GM18507 (cell line): Measurements from ENCODE around the gene NBPF14.
"Not testable (repeated sequence)": the region's sequence is repeated elsewhere in the genome, so short reads cannot be mapped to it uniquely, and the experiment has no call there.

Experiments used
- DNase-seq: peaks from one replicate; pipeline ENCODE4 v3.0.0; 2011; ENCODE audit warnings: low read depth; ENCODE audit not compliant: insufficient read length; ENCODE audit errors: extremely low spot score
- FAIRE-seq: peaks from 2 replicates; lab custom pipeline; 2011; peaks lifted over from hg19 to GRCh38; lab: Jason Lieb, UNC

Gene NBPF14, protein sequence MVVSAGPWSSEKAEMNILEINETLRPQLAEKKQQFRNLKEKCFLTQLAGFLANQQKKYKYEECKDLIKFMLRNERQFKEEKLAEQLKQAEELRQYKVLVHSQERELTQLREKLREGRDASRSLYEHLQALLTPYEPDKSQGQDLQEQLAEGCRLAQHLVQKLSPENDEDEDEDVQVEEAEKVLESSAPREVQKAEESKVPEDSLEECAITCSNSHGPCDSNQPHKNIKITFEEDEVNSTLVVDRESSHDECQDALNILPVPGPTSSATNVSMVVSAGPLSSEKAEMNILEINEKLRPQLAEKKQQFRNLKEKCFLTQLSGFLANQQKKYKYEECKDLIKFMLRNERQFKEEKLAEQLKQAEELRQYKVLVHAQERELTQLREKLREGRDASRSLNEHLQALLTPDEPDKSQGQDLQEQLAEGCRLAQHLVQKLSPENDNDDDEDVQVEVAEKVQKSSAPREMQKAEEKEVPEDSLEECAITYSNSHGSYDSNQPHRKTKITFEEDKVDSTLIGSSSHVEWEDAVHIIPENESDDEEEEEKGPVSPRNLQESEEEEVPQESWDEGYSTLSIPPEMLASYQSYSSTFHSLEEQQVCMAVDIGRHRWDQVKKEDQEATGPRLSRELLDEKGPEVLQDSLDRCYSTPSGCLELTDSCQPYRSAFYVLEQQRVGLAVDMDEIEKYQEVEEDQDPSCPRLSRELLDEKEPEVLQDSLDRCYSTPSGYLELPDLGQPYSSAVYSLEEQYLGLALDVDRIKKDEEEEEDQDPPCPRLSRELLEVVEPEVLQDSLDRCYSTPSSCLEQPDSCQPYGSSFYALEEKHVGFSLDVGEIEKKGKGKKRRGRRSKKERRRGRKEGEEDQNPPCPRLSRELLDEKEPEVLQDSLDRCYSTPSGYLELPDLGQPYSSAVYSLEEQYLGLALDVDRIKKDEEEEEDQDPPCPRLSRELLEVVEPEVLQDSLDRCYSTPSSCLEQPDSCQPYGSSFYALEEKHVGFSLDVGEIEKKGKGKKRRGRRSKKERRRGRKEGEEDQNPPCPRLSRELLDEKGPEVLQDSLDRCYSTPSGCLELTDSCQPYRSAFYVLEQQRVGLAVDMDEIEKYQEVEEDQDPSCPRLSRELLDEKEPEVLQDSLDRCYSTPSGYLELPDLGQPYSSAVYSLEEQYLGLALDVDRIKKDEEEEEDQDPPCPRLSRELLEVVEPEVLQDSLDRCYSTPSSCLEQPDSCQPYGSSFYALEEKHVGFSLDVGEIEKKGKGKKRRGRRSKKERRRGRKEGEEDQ (N-terminal part only)

DNA sequence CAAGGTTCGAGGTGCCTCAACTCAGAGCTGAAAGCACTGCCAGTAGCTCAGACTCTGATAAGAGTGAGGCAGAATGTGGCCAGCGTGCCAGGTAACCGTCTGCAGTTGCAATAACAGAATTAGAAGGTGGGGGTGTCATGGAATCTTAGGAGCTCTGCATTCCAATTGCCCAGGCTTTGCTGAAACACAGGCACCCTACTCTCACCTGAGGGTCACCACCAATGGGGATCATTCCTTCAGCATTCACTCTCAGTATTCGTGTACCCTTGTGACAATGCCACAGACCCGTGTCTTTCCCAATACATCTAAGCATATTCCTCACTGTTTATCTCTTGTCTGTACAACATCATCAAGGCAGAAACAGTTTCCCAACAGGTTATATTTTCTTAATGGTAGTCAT lies at the start of gene NBPF14:
NBPF14 (minus strand) TSS at position 101 of the 400 bp plus-strand sequence. CDS start 294 bp downstream, outside the sequence.
- DNase-seq, FAIRE-seq: not testable (repeated sequence)

DNA sequence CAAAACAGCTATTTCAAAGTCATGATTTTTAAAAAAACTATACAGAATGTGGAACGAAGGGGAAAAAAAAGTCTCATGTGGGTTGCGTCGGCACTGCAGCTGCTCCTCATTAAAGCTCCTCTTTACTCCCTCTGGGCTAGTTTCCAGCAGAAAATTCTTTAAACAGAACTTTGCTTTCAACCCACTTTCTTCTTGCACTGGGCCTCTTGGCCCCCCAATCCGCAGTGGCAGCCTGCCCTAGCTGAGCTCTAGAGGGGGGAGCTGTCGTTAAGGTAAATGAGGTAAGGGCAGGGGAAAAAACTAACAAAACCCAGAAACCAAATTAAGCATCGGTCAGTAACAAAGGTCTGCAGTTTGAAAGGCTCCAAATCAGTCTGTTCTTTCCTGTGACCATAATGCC lies 29.6 kb upstream of the NBPF14 start:
- DNase-seq, FAIRE-seq: not testable (repeated sequence)

DNA sequence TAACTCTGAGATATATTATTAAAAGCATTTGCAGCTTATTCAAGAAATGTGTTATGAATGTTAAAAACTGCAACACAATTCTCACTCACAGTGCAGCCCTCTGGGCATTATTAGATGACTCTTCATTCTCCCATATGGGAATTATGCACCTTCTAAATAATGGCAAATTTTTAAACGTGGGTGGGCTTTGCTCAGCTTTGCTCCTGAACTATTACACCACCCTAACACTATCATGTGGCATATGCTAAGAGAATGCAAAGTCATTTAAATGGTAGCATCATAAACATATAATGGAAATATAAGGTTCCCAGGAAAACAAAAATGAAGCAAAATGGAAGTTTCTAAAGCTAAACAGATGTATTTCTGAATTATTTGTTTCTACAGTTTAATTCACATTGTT lies 22.4 kb upstream of the NBPF14 start:
- not testable (repeated sequence) for FAIRE-seq, DNase-seq

DNA sequence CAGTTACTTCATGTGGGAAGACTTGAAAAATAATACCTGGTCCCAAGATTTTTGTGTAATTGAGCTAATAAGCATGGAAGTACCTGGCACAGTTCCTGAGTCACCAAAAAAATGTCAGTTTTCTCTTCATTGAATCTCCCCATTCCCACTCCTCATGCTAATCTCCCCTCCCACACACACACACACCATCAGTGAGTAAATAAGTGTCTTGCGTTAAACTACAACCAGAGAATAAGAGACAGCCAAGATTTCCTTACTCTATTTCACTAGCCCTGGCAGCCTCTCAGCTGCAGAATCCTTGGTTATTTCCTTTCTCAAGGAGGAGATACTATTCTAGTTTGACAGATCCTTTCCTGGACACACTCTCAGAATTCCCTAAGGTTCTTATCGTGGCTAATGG lies 9.5 kb upstream of the NBPF14 start:
- not testable (repeated sequence) for DNase-seq, FAIRE-seq

DNA sequence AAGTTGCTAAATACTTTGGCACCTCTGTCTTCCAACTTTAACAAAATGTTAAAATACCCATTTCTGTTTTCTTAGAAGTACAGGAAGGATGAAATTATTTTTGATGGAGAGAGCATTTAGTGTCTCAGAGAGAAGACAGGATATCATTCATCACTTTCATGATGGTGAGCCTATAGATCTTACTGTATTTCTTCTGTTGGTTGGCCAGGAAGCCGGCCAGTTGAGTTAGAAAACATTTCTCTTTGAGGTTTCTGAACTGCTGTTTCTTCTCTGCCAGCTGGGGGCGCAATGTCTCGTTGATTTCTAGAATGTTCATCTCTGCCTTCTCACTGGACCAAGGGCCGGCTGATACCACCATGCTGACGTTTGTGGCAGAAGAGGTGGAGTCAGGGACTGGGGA lies 451 bp downstream of the NBPF14 start:
- not testable (repeated sequence) for FAIRE-seq, DNase-seq

DNA sequence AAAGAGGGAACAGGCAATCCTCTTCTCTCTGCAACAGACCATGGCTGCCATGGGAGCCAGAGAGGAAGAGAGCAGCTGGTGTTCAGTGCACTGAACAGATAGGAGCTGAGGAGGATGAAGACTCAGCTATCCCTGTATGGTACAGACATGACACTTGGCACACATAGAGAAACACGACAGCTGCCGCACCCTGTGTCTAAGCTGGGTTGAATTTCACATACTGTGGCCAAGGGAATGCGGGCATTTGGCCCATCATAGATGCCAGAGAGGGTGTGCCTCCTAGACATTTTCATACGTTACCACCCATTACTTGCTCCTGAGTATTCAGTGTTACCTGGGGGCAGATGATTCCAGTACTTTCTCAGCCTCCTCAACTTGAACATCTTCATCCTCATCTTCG lies 4.7 kb downstream of the NBPF14 start:
- FAIRE-seq: not testable (repeated sequence)

DNA sequence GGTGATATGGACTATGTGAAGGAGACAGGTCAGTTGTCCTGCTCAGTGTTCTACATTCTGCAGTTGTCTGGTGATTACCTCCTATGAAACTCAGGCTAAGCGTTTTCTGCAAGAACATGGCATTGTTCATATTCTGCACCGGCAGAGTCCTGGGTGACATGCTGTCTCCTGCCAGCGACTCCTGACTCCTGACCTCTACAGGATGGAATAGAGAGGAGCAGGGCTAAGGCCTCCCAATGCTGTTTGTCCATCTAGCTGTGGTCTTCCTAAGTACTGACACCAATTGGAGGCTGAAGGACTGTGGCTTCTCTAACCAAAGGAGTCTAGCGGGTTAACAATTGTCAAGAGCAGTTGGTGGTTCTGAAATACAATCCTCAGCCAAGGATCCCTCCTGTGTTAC lies 63.7 kb downstream of the NBPF14 start:
- not testable (repeated sequence) for DNase-seq, FAIRE-seq

More for the DNA sequence above, 4.7 kb downstream of the NBPF14 start:
- DNase-seq: not testable (repeated sequence)

DNA sequence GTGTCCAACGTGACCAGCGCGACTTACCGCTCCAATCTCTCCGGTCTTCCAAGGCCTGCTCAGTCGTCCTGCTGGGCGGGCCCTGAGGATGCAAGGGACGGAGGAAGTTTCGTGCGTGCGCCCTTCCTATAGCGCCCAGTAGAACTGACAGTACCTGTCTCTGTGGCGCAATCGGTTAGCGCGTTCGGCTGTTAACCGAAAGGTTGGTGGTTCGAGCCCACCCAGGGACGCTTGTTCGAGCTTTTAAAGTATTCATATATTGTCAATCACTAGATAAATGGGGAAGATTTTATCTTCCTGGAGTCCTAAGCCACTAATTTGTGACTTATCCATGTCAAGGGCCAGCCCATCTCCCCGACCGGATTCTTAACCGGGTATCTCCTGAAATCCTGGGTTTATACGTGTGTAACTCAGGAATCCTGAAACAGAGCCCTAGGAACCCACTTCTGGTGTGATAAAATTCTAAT lies 66.7 kb downstream of the NBPF14 start:
- not testable (repeated sequence) for DNase-seq, FAIRE-seq

DNA sequence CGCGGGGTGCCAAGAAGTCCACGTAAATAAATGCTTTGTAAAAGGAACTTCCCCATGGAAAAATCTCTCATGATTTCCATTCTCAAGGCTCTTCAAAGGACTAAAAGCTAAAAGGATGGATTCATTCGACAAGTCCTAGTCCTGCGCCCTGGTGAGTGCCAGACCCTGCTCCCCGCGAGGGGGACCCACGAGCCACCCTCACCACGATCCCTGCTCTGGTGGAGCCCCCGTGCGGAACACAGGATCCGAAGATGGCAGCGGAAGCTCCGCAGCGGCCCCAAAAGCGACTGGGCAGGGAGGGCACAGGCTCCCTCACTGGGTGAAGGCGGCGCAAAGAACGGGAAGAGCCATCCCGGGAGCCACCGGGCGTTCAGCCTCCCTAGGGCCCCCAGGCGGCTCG lies 67.2 kb downstream of the NBPF14 start:
- not testable (repeated sequence) for FAIRE-seq, DNase-seq

DNA sequence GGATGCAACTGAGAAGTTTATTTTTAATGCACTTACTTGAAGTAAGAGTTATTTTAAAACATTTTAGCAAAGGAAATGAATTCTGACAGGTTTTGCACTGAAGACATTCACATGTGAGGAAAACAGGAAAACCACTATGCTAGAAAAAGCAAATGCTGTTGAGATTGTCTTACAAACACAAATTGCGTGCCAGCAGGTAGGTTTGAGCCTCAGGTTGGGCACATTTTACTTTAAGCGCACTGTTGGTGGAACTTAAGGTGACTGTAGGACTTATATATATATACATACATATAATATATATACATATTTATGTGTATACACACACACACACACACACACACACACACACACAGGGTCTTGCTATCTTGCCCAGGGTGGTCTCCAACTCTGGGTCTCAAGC lies 69.2 kb downstream of the NBPF14 start:
- not testable (repeated sequence) for DNase-seq

DNA sequence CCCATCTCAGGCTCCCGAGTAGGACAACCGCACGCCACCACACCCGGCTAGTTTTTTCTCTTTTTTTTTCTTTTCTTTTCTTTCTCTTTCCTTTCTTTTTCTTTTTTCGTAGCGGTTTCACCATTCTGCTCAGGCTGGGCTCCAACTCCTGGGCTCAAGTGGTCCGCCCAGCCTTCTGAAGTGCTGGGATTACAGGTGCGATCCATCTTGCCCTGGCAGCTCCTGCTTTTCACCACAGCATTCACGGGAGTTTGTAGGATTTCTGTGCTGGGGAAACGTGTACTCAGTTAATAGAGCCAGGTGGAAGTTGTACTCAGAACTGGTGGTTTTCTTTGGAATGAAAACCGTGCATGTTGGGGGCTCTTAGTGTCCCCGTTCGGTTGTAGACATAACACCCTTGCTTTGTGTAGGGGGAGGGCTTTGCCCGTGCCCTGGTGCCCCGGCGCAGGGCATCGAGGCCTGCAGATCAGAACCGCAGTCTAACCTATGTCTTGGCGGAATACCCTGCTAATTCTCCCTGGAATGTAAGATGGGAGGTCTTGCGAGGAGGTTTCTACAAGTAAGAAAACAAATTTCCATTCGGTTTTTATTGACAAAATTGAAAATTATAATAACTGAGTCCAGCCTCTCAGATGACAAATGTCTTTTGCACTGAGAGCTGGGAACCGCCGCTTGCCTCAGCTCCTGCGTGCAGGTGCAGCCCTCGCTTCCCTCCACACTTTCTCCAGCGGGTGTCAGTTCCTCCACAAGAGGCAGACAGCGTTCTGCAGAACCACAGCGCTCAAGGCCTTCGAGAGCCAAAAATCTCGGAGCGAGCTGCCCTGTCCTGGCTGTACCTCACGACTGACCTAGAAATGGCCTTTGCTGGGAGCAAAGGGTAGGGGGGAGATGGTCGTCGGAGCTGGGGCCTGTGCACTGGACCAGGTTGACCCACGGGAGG lies 72.3 kb downstream of the NBPF14 start:
- FAIRE-seq, DNase-seq: not testable (repeated sequence)

More for the DNA sequence above, 69.2 kb downstream of the NBPF14 start:
- FAIRE-seq: not testable (repeated sequence)

DNA sequence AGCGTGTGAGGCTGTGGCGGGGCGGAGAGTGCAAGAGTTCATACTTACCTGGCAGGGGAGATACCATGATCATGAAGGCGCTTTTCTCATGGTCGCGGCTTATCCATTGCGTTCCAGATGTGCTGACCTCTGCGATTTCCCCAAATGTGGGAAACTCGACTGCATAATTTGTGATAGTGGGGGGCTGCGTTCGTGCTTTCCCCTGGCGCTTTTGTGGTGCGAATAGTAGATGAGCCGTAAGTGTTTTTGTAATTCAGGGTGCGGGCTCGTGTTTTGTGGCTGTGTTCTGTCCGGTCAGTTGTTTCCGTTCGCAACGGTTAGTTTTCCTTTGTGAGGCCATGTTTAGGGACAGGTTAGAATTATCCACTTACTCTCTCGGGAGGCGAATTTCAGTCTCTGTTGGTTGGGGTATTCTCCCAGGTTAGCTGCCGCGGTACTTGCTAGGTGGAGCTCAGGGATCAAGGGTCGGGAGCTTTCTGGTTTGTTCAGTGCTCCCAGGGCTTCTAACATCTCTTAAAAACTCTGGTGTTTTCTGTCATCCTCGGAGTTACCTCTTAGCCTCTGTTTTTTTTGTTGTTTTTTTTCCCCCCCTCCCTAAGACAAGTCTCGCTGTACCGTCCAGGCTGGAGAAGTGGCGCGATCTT lies 73.1 kb downstream of the NBPF14 start:
- FAIRE-seq: not testable (repeated sequence)
- DNase-seq: peak; percentile 23

DNA sequence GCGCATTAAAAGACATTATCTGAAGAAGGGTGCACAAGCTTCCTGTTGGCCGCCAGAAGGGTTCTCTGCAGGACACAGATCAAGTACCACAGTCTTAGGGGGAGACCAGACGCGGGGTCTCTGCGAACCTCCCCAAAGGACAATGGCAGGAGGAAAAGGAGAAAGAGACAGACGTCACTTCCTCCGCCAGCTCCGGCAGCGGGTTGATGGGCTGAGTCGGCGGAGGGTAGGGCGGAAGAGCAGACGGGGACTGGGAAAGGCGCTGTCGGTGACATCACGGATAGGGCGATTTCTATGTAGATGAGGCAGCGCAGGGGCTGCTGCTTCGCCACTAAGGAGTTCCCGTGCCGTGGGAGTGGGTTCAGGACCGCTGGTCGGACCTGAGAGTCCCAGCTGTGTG lies 73.7 kb downstream of the NBPF14 start:
- not testable (repeated sequence) for FAIRE-seq, DNase-seq

DNA sequence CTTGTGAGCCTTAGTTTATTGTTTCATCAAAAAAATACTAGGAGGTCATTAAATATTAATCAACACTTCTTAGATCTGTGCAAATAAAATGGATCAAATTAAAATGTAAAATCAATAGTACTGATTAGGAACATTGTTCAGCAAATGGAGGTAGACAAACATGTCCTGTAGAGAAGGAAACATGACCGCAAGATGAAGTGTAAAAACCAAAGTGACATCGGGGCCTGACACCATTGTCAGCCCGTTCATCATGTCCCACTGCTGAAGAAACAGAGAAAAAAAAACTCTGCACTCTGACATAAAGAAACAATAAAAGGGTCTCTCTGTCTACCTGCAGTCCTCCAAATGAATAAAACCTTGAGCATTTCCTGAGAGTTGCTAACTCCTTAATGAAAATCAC lies 81.5 kb downstream of the NBPF14 start:
- not testable (repeated sequence) for FAIRE-seq

DNA sequence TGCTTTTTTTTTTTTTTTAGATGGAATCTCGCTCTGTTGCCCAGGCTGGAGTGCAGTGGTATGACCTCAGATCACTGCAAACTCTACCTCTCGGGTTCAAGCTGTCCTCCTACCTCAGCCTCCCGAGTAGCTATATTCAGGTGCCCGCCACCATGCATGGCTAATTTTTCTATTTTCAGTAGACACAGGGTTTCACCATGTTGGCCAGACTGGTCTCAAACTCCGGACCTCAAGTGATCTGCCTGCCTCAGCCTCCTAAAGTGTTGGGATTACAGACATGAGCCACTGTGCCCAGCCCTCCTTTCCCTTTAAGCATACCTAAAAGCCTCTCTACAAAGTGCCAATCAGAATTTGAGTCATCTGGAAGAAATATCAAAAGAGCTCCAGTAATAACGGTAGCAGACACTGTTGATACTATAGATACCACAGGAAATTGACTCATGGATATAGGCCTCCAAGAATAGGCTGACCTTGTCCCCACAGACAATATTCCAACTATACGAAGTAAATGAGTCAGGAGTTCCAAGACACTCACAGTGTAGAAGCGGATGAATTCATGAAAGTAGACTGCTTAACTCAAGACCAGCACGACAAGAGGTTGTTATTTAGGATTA lies 83.1 kb downstream of the NBPF14 start:
- not testable (repeated sequence) for FAIRE-seq, DNase-seq

More for the DNA sequence above, 81.5 kb downstream of the NBPF14 start:
- DNase-seq: not testable (repeated sequence)

DNA sequence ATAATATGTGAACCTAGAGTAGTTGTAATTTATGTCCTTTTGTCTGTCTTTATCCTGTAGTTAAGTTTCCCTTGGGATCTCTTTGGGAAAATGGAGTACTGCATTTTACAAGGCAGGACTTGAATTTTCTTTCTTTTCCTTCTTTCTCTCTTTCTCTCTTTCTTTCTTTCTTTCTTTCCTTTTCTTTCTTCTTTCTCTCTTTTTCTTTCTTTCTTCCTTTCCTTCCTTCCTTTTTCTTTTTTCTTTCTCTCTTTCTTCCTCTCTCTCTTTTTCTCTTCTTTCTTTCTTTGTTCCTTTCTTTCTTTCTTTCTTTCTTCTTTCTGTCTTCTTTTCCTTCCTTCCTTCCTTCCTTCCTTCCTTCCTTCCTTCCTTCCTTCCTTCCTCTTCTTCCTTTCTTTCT lies 101.9 kb downstream of the NBPF14 start:
- FAIRE-seq, DNase-seq: not testable (repeated sequence)

DNA sequence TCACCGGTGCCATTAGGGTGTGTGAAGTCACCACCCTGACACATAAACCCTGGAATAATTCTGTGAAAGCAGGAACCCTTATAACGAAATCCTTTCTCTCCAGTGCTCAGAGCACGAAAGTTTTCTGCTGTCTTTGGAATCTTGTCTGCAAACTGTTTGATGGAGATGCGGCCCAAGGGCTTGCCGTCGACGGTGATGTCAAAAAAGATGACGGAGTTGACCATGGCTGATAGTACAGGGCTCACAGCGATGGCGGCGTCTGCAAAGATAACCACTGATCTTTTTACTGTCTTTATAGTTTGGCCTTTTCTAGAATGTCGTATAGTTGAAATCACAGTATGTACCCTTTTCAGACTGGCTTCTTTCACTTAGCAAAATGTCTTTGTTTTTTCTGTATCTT lies 112.8 kb downstream of the NBPF14 start, which contains the start of gene PPIAL4G:
PPIAL4G (minus strand) TSS at position 274 of the 400 bp plus-strand sequence; CDS start at position 224, 50 bp downstream.
- DNase-seq, FAIRE-seq: not testable (repeated sequence)
